ENCODE measurements around the gene ABCF1. TPM values are rescaled to one million over a fixed set of nuclear protein-coding genes. Genes with fewer than 3 reads are reported as not detected.

Gene ABCF1
- total RNA-seq, 2 donors from 2014 or later = 43.6 to 61.3 TPM

DNA sequence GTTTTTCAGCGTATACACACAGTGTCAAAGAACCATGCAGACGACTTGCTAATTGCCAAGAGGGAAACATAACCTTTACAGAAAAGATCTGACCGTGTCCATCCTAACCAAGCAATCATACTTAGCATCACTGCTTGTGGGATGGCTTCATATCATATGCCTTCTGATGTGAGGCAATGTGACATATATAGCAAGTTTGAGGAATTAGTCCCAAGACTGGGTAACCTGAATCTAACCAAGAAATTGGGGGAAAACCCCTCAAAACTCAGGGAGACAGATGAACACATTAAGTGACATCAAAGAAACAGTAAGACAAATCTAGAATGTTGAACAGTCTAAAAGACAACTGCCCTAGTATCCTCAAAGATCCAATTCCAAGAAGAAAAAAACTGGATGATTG lies 33.3 kb upstream of the ABCF1 start:
- Histone ChIP-seq H3K27ac (no peak overlapping the region), H3K9ac (ENCODE audit: low read depth in 2 of 2, low read length in 2 of 2) (no peak overlapping the region)

DNA sequence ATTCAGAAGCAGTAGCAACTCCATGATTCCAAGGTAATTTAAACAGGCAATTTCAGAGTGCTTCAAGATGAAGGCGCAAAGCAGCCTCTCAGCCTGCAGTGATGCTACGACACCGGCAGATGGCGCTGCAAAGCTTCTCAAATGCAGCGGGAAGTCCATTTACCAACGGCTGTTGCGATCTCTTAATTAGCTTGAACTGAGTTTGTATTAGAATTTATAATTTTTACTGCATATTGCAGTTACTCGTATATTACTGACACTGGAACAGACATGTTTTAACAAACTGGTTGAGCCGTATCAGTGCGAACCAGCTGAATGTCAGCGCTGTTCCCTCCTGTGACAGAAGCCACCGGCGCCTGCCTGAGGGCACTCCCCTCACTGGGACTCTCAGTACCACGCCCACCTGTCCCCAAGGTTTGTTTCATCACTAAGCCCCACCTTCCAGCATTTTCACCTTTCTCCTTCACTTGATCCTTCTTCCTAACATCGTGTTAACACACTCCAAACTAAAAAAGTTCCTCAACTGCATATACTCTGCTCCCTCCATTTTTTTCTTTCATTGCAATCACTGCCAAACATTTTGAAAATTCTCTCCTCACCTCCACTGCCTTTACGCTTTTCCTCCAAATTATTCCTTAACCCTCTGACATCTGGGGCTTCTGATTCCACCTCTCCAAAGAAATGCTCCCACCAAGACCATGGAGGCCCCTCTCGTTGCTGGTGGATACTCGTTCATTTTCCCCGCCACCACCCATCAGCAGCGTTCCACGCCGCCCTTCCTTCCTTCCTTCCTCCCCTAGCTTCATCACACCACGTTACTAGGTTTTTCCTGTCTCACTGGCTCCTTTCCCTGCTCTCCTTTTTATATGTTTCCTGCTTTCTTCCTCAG lies 29.5 kb upstream of the ABCF1 start:
- Histone ChIP-seq H3K4me3 (peak overlapping the region; percentile 26), H3K4me1 (no peaks in the 10 kb centered on the region), H3K36me3 (no peaks in the 10 kb centered on the region), H3K27me3 (no peaks in the 10 kb centered on the region), H3K27ac (peak overlapping the region; percentile 10), H3K9ac (ENCODE audit: low read depth in 2 of 2, low read length in 2 of 2) (peak overlapping the region in 1 of 2 donors; percentile 16), H3K9me3 (no peaks in the 10 kb centered on the region)
- peak; percentile 81 for DNase-seq
- intact Hi-C loops (cut with DNase I) = loop anchor here (10.0 kb wide), 1 partner anchor 543 kb away; no protein-coding TSS in a partner anchor
- TF ChIP-seq, protein P1, sequence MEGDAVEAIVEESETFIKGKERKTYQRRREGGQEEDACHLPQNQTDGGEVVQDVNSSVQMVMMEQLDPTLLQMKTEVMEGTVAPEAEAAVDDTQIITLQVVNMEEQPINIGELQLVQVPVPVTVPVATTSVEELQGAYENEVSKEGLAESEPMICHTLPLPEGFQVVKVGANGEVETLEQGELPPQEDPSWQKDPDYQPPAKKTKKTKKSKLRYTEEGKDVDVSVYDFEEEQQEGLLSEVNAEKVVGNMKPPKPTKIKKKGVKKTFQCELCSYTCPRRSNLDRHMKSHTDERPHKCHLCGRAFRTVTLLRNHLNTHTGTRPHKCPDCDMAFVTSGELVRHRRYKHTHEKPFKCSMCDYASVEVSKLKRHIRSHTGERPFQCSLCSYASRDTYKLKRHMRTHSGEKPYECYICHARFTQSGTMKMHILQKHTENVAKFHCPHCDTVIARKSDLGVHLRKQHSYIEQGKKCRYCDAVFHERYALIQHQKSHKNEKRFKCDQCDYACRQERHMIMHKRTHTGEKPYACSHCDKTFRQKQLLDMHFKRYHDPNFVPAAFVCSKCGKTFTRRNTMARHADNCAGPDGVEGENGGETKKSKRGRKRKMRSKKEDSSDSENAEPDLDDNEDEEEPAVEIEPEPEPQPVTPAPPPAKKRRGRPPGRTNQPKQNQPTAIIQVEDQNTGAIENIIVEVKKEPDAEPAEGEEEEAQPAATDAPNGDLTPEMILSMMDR (IDR thresholded peaks at IDR 0.05) = peak; percentile 99

More for the DNA sequence above, 33.3 kb upstream of the ABCF1 start:
- H3K36me3 ChIP-seq = no peaks in the 10 kb centered on the region
- no peaks in the 10 kb centered on the region for H3K4me1 ChIP-seq
- no peak overlapping the region for H3K4me3 ChIP-seq
- H3K27me3 ChIP-seq = no peaks in the 10 kb centered on the region
- no peaks in the 10 kb centered on the region for H3K9me3 ChIP-seq
- DNase-seq = no peak
- TF ChIP-seq, protein P1 (IDR thresholded peaks at IDR 0.05) = no peak
- intact Hi-C loops (cut with DNase I) = no loop called here

DNA sequence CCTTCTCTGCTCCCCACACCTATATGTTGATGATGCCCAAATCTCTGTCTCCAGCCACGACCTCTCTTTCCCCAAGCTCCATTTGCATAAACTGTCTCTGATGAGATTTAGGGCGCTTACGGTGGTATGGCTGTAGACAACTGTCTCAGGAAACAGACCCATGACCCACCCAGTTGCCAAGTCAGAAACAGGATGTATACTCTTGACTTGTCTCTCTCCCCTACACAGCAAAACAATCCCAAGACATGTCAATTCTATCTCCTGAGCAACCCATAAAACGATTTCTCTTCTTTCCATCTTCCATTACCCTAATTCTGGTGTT lies 28.9 kb upstream of the ABCF1 start:
- TF ChIP-seq, protein P1 (IDR thresholded peaks at IDR 0.05) = no peak
- Histone ChIP-seq H3K4me1 (no peaks in the 10 kb centered on the region), H3K27ac (no peak overlapping the region), H3K36me3 (no peaks in the 10 kb centered on the region), H3K27me3 (no peaks in the 10 kb centered on the region), H3K9me3 (no peaks in the 10 kb centered on the region), H3K4me3 (no peak overlapping the region), H3K9ac (ENCODE audit: low read depth in 2 of 2, low read length in 2 of 2) (peak overlapping the region in 1 of 2 donors; percentile 16)
- intact Hi-C loops (cut with DNase I) = loop anchor here (10.0 kb wide), 1 partner anchor 542 kb away; no protein-coding TSS in a partner anchor
- no peak for DNase-seq

DNA sequence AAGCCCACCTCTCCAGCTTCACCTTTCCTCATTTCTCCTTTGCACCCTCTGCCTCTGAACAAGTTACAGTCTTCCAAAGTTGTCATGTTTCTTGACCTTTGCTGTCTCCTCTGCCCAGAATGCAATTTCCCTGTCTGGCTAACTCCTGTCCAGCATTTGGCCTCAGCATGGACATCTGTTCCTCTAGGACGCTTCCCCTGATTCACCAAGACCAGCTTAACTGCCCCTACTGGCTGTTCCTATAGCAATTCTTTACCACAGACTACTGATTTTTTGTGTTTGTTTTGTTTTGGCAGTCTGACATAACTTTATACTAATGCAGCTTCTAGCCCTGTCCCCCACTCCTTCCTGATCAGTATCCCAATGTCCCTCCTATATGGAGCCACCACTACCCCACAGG lies 28.3 kb upstream of the ABCF1 start:
- Histone ChIP-seq H3K9me3 (no peaks in the 10 kb centered on the region), H3K4me3 (no peak overlapping the region), H3K4me1 (no peaks in the 10 kb centered on the region), H3K9ac (ENCODE audit: low read depth in 2 of 2, low read length in 2 of 2) (no peak overlapping the region), H3K27me3 (no peaks in the 10 kb centered on the region), H3K36me3 (no peaks in the 10 kb centered on the region), H3K27ac (no peak overlapping the region)
- DNase-seq = no peak
- TF ChIP-seq, protein P1 (IDR thresholded peaks at IDR 0.05) = no peak
- intact Hi-C loops (cut with DNase I) = loop anchor here (10.0 kb wide), 1 partner anchor 542 kb away; no protein-coding TSS in a partner anchor

DNA sequence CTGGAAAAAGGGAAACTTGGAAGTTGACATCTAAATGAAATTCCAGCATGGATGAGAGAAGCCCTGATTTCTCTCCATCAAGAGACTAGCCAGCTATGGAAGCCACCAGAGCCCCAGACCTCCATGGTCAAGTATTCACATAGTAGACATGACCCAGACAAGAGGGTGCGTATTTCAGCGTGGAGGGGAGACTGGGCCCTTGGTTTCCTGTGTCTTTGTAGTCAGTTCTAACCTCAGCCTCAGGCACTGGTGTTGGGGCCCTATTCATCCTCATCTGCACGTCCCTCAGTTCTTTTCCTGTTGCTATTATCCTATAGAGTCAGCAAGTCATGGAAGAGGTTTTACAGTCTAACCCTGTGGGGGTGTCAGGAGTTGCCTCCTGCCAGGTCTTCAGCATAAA lies 27.4 kb upstream of the ABCF1 start:
- H3K36me3 ChIP-seq = no peaks in the 10 kb centered on the region
- H3K9me3 ChIP-seq = no peaks in the 10 kb centered on the region
- H3K4me1 ChIP-seq = no peaks in the 10 kb centered on the region
- no peak overlapping the region for H3K4me3 ChIP-seq
- H3K9ac ChIP-seq (ENCODE audit: low read depth in 2 of 2, low read length in 2 of 2) = no peak overlapping the region
- intact Hi-C loops (cut with DNase I) = loop anchor here (10.0 kb wide), 1 partner anchor 541 kb away; no protein-coding TSS in a partner anchor
- TF ChIP-seq, protein P1 (IDR thresholded peaks at IDR 0.05) = no peak
- H3K27me3 ChIP-seq = no peaks in the 10 kb centered on the region
- H3K27ac ChIP-seq = no peak overlapping the region
- no peak for DNase-seq
